ENCODE results near the gene ERBB2.
"Not testable (repeated sequence)": the region's sequence is repeated elsewhere in the genome, so short reads cannot be mapped to it uniquely, and the experiment has no call there.

Gene ERBB2

GRCh38 chr17:39748444-39749034 is 48.7 kb downstream of the ERBB2 start:
- DNase-seq, result not testable (repeated sequence)

DNA sequence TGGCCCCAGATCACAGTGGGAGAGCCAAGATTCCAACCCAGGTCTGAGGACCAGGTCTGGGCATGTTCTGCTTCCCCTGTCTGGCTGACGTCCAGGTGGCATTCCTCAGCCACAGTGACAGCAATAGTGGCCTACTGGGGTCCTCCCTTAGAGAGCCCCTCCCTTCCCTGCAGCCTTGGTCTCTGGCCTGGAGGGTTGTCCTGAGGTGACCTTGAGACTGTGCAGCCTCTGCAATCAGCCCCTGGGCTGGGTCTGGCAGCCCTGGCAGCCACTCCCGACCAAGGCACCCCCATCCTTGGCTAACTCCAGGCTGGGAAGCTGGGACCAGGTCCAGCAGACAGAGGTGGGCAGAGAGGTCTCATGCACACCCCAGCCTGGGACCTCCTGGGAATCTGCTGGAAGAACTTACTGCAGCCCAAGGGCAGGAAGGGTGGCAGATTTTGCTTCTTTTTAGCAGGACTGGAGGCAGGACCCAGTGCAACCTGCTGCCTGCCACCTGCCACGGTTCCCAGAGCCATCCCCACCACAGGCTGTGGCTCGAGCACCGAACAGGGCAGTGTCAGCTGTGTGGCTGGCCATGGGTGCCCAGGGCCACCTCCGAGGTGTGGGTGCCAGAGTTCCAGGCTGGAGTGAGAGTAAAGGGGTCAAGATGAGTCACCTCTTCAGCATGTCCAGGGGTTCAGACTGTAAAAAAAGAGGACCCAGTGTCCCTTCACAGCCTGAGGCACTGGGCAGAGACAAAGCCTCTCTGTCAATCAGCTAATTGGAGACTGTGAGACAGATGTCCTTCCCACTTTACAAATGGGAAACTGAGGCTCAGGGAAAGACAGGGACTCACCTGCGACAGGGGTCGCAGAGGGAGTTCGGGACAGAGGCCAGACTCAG is 50.5 kb downstream of the ERBB2 start:
- DNase-seq, result no peak

- DNase-seq, result no peak
Measured at GRCh38 chr17:39751016-39751543, 51.2 kb downstream of the ERBB2 start.

- DNase-seq, result no peak
Measured at GRCh38 chr17:39751637-39752036, 51.8 kb downstream of the ERBB2 start.

DNA sequence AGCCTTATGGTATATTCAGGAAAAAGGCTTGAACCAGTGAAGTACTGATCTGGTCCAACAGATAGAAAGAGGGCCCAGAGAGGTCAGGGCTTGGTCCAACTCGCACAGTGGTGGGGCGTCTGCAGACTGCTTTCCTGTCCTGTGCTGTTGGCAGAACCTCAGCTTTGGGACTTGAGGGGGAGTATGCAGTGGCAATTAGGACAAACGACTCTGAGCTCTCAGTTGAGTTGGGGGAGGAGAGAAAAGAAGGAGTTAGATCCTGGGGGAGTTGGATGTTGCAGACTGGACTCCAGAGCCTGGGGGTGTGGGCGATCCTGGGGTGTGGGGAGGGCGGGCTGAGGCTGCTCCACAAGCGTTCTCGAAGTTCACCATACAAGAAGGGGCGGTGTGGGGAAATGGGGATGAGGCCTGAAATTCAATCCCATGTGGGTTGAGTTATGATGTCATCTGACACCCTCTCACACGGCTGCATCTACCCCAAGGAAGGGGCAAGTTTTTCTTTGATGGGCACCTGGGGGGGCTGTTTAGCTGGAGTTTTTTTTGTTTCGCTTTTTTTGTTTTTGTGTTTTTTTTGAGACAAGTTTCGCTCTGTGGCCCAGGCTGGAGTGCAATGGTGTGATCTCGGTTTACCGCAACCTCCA is 52.5 kb downstream of the ERBB2 start:
- DNase-seq, result no peak

- DNase-seq, result no peak
Measured at GRCh38 chr17:39753514-39754160, 53.8 kb downstream of the ERBB2 start.

GRCh38 chr17:39754161-39754957 is 54.5 kb downstream of the ERBB2 start:
- peak; percentile 98 for DNase-seq

GRCh38 chr17:39754958-39755553 is 55.2 kb downstream of the ERBB2 start:
- no peak for DNase-seq

- DNase-seq, result peak; percentile 83
Measured at GRCh38 chr17:39755554-39756379, 55.9 kb downstream of the ERBB2 start.

- DNase-seq, result no peak
Measured at GRCh38 chr17:39756380-39757079, 56.7 kb downstream of the ERBB2 start.

DNA sequence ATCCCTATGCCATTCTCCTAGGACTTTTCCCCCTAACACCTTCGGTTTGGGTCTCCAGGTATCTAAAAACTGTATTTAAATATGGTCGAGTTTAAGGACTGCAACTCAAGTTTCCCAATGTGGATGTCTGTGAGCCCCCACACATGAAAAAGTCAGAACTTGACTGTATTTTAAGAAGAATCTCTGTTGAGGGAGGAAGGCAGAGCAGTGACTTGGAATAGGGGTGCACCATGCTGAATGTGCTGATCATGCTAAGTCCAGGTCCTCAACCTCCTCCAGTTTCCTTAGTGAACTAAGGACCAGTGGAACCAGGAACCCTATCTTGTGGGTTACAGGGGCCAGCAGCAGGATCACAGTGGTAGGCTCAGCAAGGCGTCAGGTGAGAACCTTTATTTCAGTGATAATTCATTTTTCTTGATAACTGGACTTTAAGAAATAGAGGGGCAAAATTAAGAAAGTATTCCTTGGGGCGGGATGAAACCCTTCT is 57.4 kb downstream of the ERBB2 start:
- no peak for DNase-seq

- peak; percentile 73 for DNase-seq
Measured at GRCh38 chr17:39757931-39758873, 58.3 kb downstream of the ERBB2 start.

DNA sequence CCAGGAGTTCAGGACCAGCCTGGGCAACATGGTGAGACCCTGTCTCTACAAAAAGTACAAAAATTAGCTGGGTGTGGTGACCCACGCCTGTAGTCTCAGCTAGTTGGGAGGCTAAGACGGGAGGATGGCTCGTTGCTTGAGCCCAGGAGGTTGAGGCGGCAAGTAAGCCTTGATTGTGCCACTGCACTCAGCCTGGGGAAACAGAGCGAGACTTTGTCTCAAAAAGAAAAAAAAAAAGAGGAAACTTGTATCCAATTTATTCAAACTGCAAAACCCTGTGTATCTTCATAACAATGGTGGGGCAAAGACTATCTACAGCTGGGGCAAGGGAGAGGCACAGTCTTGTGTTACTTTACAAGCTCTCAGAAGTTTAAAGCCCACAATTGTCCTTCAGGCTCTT is 59.3 kb downstream of the ERBB2 start:
- DNase-seq, result no peak

DNA sequence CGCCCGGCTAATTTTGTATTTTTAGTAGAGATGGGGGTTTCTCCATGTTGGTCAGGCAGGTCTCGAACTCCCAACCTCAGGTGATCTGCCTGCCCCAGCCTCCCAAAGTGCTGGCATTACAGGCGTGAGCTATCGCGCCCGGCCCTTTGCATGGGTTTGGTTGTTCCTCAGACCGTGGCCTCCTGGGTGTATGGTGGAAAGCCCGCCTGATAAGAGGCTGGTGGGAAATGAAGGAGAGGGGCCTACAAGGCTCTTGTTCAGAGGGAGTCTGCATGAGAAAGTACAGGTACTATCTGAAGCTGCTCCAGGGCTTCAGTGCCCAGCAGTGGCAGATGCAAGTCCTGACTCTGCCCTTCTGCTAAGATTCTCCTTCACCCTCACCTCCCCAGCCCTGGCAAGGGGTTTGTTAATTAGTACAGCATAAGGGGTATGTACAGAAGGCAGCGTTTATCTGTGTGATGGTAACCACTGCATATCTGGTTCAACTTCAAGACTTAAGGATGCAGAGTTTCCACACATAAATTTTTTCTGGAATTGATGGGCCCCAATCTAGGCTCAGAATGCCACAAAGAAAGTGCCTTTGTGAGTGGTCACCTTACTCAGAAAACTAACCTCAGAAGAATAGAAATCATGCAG is 62.1 kb downstream of the ERBB2 start:
- DNase-seq, result no peak

DNA sequence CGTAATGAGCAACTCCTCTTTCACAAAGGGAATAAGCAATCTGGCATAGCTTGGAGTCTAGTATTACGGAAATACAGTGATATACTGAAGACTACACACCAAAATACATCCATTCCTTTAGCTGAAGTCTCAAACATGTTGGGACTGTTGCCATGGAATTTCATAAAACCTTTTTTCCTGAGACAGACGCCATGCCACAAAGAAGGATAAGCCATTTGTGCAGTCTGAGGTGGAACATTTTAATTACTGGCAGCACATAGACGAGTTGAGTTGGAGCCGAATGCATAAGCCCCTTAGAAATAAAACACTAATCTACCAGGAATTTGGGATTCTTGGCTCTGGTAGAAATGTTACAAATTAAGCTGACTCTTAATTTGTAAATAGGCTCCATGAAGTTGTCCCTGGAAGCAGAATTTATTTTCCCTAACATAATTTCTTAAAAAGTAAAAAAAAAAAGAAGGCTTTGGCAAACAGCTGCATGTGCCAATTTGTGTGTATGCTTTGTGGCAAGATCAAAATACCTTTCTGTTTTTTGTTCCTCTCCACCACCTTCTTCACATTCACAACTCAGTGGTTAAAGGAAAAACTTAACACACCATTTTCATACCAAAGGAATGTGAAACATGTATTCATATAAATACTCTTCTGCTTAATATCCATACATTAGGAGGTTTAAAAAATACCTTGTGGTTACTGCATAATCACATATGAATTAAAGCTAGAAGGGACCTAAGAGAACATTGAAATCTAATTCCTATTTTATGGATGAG is 63.4 kb downstream of the ERBB2 start:
- no peak for DNase-seq

GRCh38 chr17:39764171-39764570 is 64.3 kb downstream of the ERBB2 start:
- DNase-seq, result not testable (repeated sequence)

DNA sequence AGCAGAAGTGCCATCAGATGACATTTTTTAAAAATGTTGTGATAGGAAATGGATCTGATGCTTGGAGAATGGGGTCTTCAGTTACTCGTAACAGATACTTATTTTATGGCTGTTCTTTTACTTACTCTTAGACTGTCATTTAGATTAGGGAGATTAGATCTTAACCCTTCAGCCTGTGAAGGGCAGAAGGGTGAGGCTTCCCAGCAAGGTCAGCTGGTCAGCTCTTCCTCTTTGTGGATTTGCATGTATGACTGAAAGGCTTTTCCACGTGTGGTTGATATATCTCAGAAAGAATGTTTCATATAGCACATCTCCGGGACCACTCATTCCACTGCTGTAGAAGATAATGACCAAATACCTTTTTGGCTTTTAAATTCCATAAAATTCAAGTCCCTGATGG is 65.3 kb downstream of the ERBB2 start:
- no peak for DNase-seq

DNA sequence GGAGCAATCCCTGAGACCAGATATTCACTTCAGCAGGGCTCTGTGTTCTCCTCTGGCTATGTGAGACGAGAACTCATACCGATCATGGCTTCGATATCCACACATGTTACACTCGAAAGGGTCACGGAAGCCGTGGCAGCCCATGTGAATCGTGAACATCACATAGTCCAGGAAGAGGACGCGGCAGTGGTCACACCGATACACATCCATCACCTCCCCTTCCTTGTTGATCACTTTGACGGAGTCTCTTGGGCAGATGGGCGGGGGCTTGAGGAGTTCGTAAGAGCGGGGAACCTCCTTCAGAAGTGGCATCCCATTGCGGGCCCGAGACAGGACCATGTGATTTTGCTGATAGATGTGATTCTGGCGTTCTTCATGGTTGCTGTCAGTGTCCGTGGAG is 65.9 kb downstream of the ERBB2 start:
- no peak for DNase-seq
